Endothelial cell (in vitro differentiated cells): ENCODE results near the gene ARHGAP26. TPM values are rescaled to one million over a fixed set of nuclear protein-coding genes. Genes with fewer than 3 reads are reported as not detected.

ENCODE experiments used
- DNase-seq: peaks from one replicate; pipeline ENCODE4 v3.0.0; 2021; ENCODE audit warnings: low spot score
- H3K27ac Mint-ChIP-seq: one replicate; pipeline ENCODE4 v1.8.0; 2021; ENCODE audit warnings: mixed read lengths, inconsistent platforms; ENCODE audit not compliant: unreplicated experiment
- H3K27me3 Mint-ChIP-seq: one replicate; pipeline ENCODE4 v1.8.0; 2021; ENCODE audit warnings: mild to moderate bottlenecking, moderate library complexity, mixed read lengths, inconsistent platforms; ENCODE audit not compliant: unreplicated experiment
- H3K36me3 Mint-ChIP-seq: one replicate; pipeline ENCODE4 v1.8.0; 2021; ENCODE audit warnings: mild to moderate bottlenecking, low read depth, mixed read lengths, inconsistent platforms; ENCODE audit not compliant: unreplicated experiment
- H3K4me1 Mint-ChIP-seq: one replicate; pipeline ENCODE4 v1.8.0; 2021; ENCODE audit warnings: mild to moderate bottlenecking, mixed read lengths, inconsistent platforms; ENCODE audit not compliant: unreplicated experiment
- H3K4me3 Mint-ChIP-seq: one replicate; pipeline ENCODE4 v1.8.0; 2021; ENCODE audit warnings: mild to moderate bottlenecking, mixed read lengths, inconsistent platforms; ENCODE audit not compliant: unreplicated experiment
- H3K9me3 Mint-ChIP-seq: one replicate; pipeline ENCODE4 v1.8.0; 2021; ENCODE audit warnings: mixed read lengths, inconsistent platforms; ENCODE audit not compliant: unreplicated experiment
- total RNA-seq: library from RNA; stranded (reverse); fragmentation: NEBNext Ultra II Directional; extraction: Animal tissue kit (Norgen Biotek cat#: 25700); gene quantifications from one replicate; pipeline ENCODE4 v1.2.1, GENCODE V29; 2021; ENCODE audit not compliant: unreplicated experiment
- TF ChIP-seq, protein P1 (sequence below): fragments of 200-600 bp; sonication (generic); IDR thresholded peaks from one replicate; pipeline ENCODE4 v1.5.0; 2021; ENCODE audit warnings: antibody characterized with exemption; ENCODE audit not compliant: unreplicated experiment

ARHGAP26 gene
- total RNA-seq, 1 donor from 2014 or later: 81.5 TPM

DNA sequence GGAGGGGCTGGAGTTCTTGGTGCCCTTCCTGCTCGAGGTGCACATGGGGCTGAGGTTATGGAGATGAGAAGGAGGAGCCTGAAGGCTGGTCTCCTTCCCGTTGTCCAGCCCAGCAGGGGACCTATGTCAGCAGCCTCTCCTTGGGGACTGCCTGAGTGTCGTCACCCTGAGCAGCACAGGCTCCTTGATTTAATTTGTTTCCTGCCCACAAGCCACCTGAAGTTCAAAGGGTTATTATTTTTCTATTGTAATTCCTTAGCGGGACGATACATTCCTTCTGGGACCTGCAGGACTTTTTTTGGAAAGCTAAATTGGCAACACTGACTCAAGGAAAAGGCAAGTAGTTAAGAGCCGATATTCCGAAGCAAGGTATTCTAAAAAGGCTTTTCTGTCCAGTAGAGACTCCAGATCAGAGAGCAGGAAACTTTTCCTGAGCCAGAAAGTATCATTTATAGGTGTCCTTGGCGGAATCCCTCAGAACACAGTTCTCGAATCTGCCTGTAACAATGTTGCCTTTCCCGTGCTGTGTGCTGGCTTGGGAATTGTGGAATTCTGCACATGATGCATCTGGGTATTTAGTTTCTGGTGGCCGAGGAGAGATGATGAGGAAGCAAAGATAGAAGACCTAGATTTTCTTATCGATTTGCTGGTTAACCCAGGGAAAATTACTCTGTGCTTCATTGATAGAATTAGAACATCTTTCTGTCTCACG lies 55.4 kb downstream of the ARHGAP26 start:
- Mint-ChIP-seq H3K4me3 (no peak overlapping the region), H3K4me1 (peaks cover 43% of the 10 kb centered on the region), H3K9me3 (no peaks in the 10 kb centered on the region), H3K27me3 (no peaks in the 10 kb centered on the region), H3K36me3 (peaks cover 4% of the 10 kb centered on the region), H3K27ac (no peak overlapping the region)
- TF ChIP-seq, protein P1, sequence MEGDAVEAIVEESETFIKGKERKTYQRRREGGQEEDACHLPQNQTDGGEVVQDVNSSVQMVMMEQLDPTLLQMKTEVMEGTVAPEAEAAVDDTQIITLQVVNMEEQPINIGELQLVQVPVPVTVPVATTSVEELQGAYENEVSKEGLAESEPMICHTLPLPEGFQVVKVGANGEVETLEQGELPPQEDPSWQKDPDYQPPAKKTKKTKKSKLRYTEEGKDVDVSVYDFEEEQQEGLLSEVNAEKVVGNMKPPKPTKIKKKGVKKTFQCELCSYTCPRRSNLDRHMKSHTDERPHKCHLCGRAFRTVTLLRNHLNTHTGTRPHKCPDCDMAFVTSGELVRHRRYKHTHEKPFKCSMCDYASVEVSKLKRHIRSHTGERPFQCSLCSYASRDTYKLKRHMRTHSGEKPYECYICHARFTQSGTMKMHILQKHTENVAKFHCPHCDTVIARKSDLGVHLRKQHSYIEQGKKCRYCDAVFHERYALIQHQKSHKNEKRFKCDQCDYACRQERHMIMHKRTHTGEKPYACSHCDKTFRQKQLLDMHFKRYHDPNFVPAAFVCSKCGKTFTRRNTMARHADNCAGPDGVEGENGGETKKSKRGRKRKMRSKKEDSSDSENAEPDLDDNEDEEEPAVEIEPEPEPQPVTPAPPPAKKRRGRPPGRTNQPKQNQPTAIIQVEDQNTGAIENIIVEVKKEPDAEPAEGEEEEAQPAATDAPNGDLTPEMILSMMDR: no peak
- DNase-seq: no peak

DNA sequence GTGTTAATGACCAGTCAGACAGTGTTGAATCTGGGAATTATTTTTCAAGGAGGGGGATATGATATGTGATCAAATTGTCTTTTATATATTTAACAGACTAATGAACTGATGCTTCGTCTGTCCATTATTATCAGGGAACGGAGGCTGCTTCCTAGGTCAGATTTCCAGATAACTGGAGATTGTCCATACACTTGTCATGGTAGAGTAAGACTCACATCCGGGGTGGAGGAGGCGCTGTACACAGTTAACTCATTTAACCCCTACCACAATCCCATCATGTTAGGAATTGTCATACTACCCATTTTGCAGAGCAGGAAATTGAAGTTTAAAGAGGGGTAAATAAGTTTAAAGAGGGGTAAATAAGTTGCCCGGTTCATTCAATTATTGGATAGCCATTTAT lies 55.9 kb downstream of the ARHGAP26 start:
- Mint-ChIP-seq H3K4me1 (peaks cover 43% of the 10 kb centered on the region), H3K36me3 (peaks cover under 1% of the 10 kb centered on the region), H3K9me3 (no peaks in the 10 kb centered on the region), H3K4me3 (no peak overlapping the region), H3K27ac (no peak overlapping the region), H3K27me3 (no peaks in the 10 kb centered on the region)
- DNase-seq: no peak
- TF ChIP-seq, protein P1: no peak

DNA sequence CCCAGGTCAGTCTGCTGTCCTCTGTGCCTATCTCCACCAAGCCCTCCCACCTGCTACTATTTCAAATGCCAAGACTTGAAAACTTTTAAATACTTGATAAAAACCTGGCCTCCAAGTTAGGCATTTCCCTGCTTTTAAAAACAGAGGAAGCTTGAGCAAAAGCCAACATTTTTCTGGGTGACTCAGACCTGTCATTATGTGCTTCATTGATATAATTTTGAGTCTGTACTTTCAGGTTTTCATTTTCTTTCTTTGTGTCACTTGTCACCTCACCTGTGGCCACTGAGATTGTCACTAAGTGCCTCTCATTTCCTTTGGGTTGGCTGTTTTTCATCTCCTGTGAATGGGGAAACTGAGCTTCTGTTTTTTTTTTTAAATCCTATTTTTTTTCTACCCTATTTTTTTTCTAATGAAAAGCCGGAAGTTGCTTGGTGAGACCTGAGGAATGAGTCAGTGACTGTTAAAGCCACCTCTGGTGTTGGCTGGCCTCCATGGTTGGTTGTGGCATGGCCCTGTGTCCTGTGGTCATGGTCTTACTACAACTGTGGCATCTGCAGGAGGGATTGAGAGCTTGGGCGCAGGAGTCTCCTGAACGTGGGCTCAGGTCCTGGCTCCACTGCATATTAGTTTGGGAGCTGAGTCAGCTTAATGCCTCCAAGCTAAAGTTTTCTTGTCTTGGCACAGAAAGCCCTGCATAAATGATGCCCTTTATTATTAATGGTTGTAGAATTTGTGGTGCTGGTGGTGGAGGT lies 56.7 kb downstream of the ARHGAP26 start:
- H3K9me3 Mint-ChIP-seq: no peaks in the 10 kb centered on the region
- no peaks in the 10 kb centered on the region for H3K36me3 Mint-ChIP-seq
- H3K27me3 Mint-ChIP-seq: peaks cover 1% of the 10 kb centered on the region
- H3K4me3 Mint-ChIP-seq: no peak overlapping the region
- TF ChIP-seq, protein P1: no peak
- peaks cover 43% of the 10 kb centered on the region for H3K4me1 Mint-ChIP-seq
- no peak for DNase-seq
- H3K27ac Mint-ChIP-seq: no peak overlapping the region

DNA sequence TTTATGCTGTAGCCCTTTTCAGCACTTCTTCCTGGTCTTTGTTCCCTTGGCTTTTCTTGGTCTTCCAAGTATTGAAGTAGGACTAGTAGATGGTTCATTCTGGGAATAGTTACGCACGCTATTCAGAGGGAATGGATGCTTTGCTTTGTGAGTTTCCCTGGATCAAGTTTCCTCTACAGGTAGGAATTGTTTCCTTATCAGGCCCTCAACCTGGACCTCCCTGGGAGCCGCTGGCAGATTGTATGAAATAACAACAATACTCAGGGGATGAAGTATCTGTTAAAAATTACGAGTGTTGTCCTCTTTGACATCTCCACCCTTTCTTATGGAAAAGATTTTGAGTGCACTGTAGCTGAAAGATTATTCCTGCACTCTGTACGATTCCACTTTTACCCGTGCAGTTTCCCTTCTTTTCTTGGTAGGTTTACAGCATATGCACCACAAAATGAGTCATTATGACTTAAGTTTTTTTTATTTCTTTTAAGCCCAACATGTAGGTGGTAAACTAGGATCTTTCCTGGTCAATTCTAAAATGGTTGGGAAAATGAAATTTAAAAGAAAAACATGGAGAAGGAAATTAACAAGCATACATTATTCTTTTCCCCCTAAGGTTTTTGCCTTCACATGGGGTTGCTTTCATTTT lies 57.9 kb downstream of the ARHGAP26 start:
- peaks cover 43% of the 10 kb centered on the region for H3K4me1 Mint-ChIP-seq
- H3K27ac Mint-ChIP-seq: no peak overlapping the region
- no peak for DNase-seq
- no peaks in the 10 kb centered on the region for H3K36me3 Mint-ChIP-seq
- no peaks in the 10 kb centered on the region for H3K9me3 Mint-ChIP-seq
- TF ChIP-seq, protein P1: no peak
- H3K4me3 Mint-ChIP-seq: no peak overlapping the region
- H3K27me3 Mint-ChIP-seq: peaks cover 1% of the 10 kb centered on the region
